Measurements from ENCODE around the gene KRT39.
"Not testable (repeated sequence)": the region's sequence is repeated elsewhere in the genome, so short reads cannot be mapped to it uniquely, and the experiment has no call there.

Gene KRT39

GRCh38 chr17:40966848-40967247 lies at the start of gene KRT39:
KRT39 (minus strand) TSS chr17:40966948; CDS start chr17:40966856, 92 bp downstream.
- no peak for DNase-seq

- no peak for DNase-seq
Measured at GRCh38 chr17:41015454-41015853, 48.7 kb upstream of the KRT39 start.

- no peak for DNase-seq
Measured at GRCh38 chr17:41013606-41014005, 46.9 kb upstream of the KRT39 start.

GRCh38 chr17:41013181-41013580 lies 46.4 kb upstream of the KRT39 start:
- no peak for DNase-seq

GRCh38 chr17:41012326-41013120 lies 45.8 kb upstream of the KRT39 start:
- no peak for DNase-seq

GRCh38 chr17:41010441-41010840 lies 43.7 kb upstream of the KRT39 start:
- DNase-seq, result no peak

- no peak for DNase-seq
Measured at GRCh38 chr17:41009936-41010335, 43.2 kb upstream of the KRT39 start.

- DNase-seq, result no peak
Measured at GRCh38 chr17:41009301-41009760, 42.6 kb upstream of the KRT39 start.

- DNase-seq, result no peak
Measured at GRCh38 chr17:41008811-41009210, 42.1 kb upstream of the KRT39 start, which contains the start of gene KRTAP3-1. KRTAP3-1 (minus strand) TSS chr17:41009128; CDS start chr17:41009074, 54 bp downstream.

GRCh38 chr17:41004397-41004796 lies 37.6 kb upstream of the KRT39 start:
- DNase-seq, result no peak

GRCh38 chr17:41003926-41004325 lies 37.2 kb upstream of the KRT39 start:
- DNase-seq, result no peak

GRCh38 chr17:41002814-41003213 lies 36.1 kb upstream of the KRT39 start:
- no peak for DNase-seq

- no peak for DNase-seq
Measured at GRCh38 chr17:41001795-41002194, 35.0 kb upstream of the KRT39 start.

- not testable (repeated sequence) for DNase-seq
Measured at GRCh38 chr17:40999563-40999962, 32.8 kb upstream of the KRT39 start, which contains the start of gene KRTAP3-2. KRTAP3-2 (minus strand) TSS chr17:40999906; CDS start chr17:40999853, 53 bp downstream.

- no peak for DNase-seq
Measured at GRCh38 chr17:40997361-40997760, 30.6 kb upstream of the KRT39 start.

GRCh38 chr17:40996829-40997228 lies 30.1 kb upstream of the KRT39 start:
- no peak for DNase-seq

GRCh38 chr17:40995116-40995515 lies 28.4 kb upstream of the KRT39 start:
- no peak for DNase-seq

GRCh38 chr17:40993839-40994238 lies 27.1 kb upstream of the KRT39 start, which contains the start of gene KRTAP3-3:
KRTAP3-3 (minus strand) TSS chr17:40994164; CDS start chr17:40994097, 67 bp downstream.
- no peak for DNase-seq

- no peak for DNase-seq
Measured at GRCh38 chr17:40993084-40993483, 26.3 kb upstream of the KRT39 start.

- DNase-seq, result no peak
Measured at GRCh38 chr17:40992666-40993065, 25.9 kb upstream of the KRT39 start.

- no peak for DNase-seq
Measured at GRCh38 chr17:40986920-40987319, 20.2 kb upstream of the KRT39 start.

GRCh38 chr17:40984226-40984625 lies 17.5 kb upstream of the KRT39 start, which contains the start of gene KRT40:
KRT40 (minus strand) TSS chr17:40984326; CDS start chr17:40984273, 53 bp downstream.
- DNase-seq, result no peak

- no peak for DNase-seq
Measured at GRCh38 chr17:40981115-40981514, 14.4 kb upstream of the KRT39 start.

GRCh38 chr17:40980596-40980995 lies 13.8 kb upstream of the KRT39 start:
- DNase-seq, result no peak

All from activated CD4-positive, alpha-beta T cell treated with anti-CD3 and anti-CD28 coated beads, Interleukin-2, amount 50 U/mL, for 4 hours (primary cell).